K562 (cell line): ENCODE measurements around the gene PELI2. TPM values are rescaled to one million over a fixed set of nuclear protein-coding genes. Genes with fewer than 3 reads are reported as not detected.

Source experiments
- ATAC-seq: fragments of 200-7000 bp; cut with Tn5 transposase; 3 replicates; pipeline ENCODE4 v1.9.1; 2020; ENCODE audit warnings: moderate library complexity
- BruUV-seq: library from RNA; stranded (reverse); fragments of 400-500 nt; replicated peaks from 2 replicates; lab custom pipeline; 2021; lab: Mats Ljungman, UMichigan
- CTCF ChIA-PET: fragments of 300-600 bp; formaldehyde crosslinking; extraction: SDS; loops from one replicate; lab custom pipeline; 2021; ENCODE audit warnings: low intra/inter-chr PET ratio; lab: Yijun Ruan, JAX
- POLR2A ChIA-PET: fragments of 300-600, 350-650 bp; sonication (Branson Sonifier 250); formaldehyde crosslinking; extraction: SDS; loops from one replicate; lab custom pipeline; 2021; ENCODE audit warnings: antibody characterized with exemption, inconsistent platforms; lab: Yijun Ruan, JAX
- DNase-seq, 4 experiments: peaks; one replicate each; pipeline versions ENCODE4 v3.0.0 to v3.0.0-alpha.2; 2011 to 2018; ENCODE audit warnings: low spot score in 3 of 4, mixed read lengths in 3 of 4; ENCODE audit errors: extremely low read depth in 1 of 4
- FAIRE-seq: peaks from 2 replicates; lab custom pipeline; 2011; peaks lifted over from hg19 to GRCh38; lab: Jason Lieb, UNC
- H2AFZ ChIP-seq: 2 replicates; pipeline ENCODE4 v1.6.0; 2011; ENCODE audit warnings: low read depth, low read length, control low read depth, inconsistent platforms
- H3K27ac ChIP-seq: fragments of 200-600 bp; 3 replicates; pipeline ENCODE4 v1.8.0; 2011; ENCODE audit warnings: low read depth, mild to moderate bottlenecking, control low read depth, inconsistent platforms, low read length, moderate library complexity, mixed read lengths; ENCODE audit errors: extremely low read depth
- H3K27me3 ChIP-seq, 2 experiments: fragments of 300-600 bp in 1 of 2; 2 replicates in 1 of 2; 3 replicates in 1 of 2; pipeline versions ENCODE4 v1.6.0 to v1.8.0; 2011; ENCODE audit warnings: inconsistent platforms in 2 of 2, low read length in 2 of 2, mild to moderate bottlenecking in 1 of 2, mixed read lengths in 1 of 2, moderate library complexity in 1 of 2; ENCODE audit not compliant: control insufficient read depth in 2 of 2, insufficient read depth in 2 of 2
- H3K36me3 ChIP-seq: fragments of 300-600 bp; 3 replicates; pipeline ENCODE4 v1.8.0; 2011; ENCODE audit warnings: mild to moderate bottlenecking, low read length, inconsistent platforms; ENCODE audit not compliant: control insufficient read depth, insufficient read depth
- H3K4me1 ChIP-seq, 2 experiments: fragments of 200-600 bp in 1 of 2; replicated peaks in 1 of 2; 2 replicates in 1 of 2; 3 replicates in 1 of 2; pipeline versions ENCODE4 v1.5.1 to v1.8.0; 2011; ENCODE audit warnings: inconsistent platforms in 2 of 2, low read length in 2 of 2, mild to moderate bottlenecking in 1 of 2, mixed read lengths in 1 of 2, moderate library complexity in 1 of 2; ENCODE audit not compliant: control insufficient read depth in 2 of 2, insufficient read depth in 2 of 2
- H3K4me2 ChIP-seq: 2 replicates; pipeline ENCODE4 v1.6.1; 2011; ENCODE audit warnings: low read length, control low read depth, inconsistent platforms, mixed read lengths; ENCODE audit not compliant: insufficient read depth
- H3K4me3 ChIP-seq: fragments of 200-600 bp; sonication (generic), shearing (Covaris generic); 2 replicates; pipeline ENCODE4 v1.5.1; 2016; ENCODE audit warnings: control low read depth, inconsistent platforms
- H3K79me2 ChIP-seq: fragments of 200-600 bp; 3 replicates; pipeline ENCODE4 v1.8.0; 2011; ENCODE audit warnings: low read length, inconsistent platforms; ENCODE audit not compliant: control insufficient read depth, insufficient read depth
- H3K9ac ChIP-seq, 2 experiments: 2 replicates each; pipeline versions ENCODE4 v1.6.0 to v1.6.1; 2011; ENCODE audit warnings: low read depth in 2 of 2, low read length in 2 of 2, control low read depth in 1 of 2, inconsistent platforms in 1 of 2, mild to moderate bottlenecking in 1 of 2, mixed read lengths in 1 of 2; ENCODE audit not compliant: insufficient read depth in 1 of 2
- H3K9me1 ChIP-seq: one replicate; pipeline ENCODE4 v1.6.0; 2011; ENCODE audit warnings: inconsistent platforms, mild to moderate bottlenecking, low read length, moderate library complexity; ENCODE audit not compliant: control insufficient read depth, insufficient read depth
- H3K9me3 ChIP-seq: replicated peaks from 2 replicates; pipeline ENCODE4 v1.5.1; 2011; ENCODE audit warnings: low read depth, low read length, inconsistent platforms; ENCODE audit not compliant: control insufficient read depth, insufficient read depth
- H4K20me1 ChIP-seq: replicated peaks from 2 replicates; pipeline ENCODE4 v1.6.1; 2011; ENCODE audit warnings: low read length, inconsistent platforms, mixed read lengths; ENCODE audit not compliant: control insufficient read depth, insufficient read depth
- ATF2 ChIP-seq: sonication (generic); formaldehyde crosslinking; IDR thresholded peaks from 2 replicates; pipeline ENCODE4 v1.8.1; 2022; ENCODE audit warnings: missing genetic modification reagents
- ATF6 ChIP-seq: sonication (generic); formaldehyde crosslinking; IDR thresholded peaks from 2 replicates; pipeline ENCODE4 v1.4.0; 2020; ENCODE audit warnings: mild to moderate bottlenecking, missing genetic modification reagents
- HINFP ChIP-seq: fragments of 450-650 bp; conservative IDR thresholded peaks from 2 replicates; pipeline ENCODE4 v1.6.1; 2016; ENCODE audit warnings: missing genetic modification characterization, low read depth, mild to moderate bottlenecking, control low read depth, missing compliant biosample characterization
- HNRNPH1 ChIP-seq: fragments of 200-400 bp; formaldehyde crosslinking; optimal IDR thresholded peaks from 2 replicates; pipeline ENCODE3; 2017; ENCODE audit warnings: low read depth, mild to moderate bottlenecking, low read length, moderate library complexity
- RBBP5 ChIP-seq: fragments of 200-600 bp; sonication (generic); IDR thresholded peaks from 2 replicates; pipeline ENCODE4 v1.6.1; 2012; ENCODE audit warnings: borderline replicate concordance, mild to moderate bottlenecking, low read length, control low read depth, inconsistent platforms; ENCODE audit not compliant: insufficient read depth, poor library complexity, severe bottlenecking
- SIX5 ChIP-seq, 2 experiments: IDR thresholded peaks; 2 replicates each; pipeline ENCODE4 v1.6.1; 2011; ENCODE audit warnings: low read length in 2 of 2, borderline replicate concordance in 1 of 2, low read depth in 1 of 2, mild to moderate bottlenecking in 1 of 2, moderate library complexity in 1 of 2; ENCODE audit not compliant: insufficient read depth in 1 of 2
- THRAP3 ChIP-seq: fragments of 450-650 bp; IDR thresholded peaks from 2 replicates; pipeline ENCODE4 v1.6.1; 2016; ENCODE audit warnings: mild to moderate bottlenecking, inconsistent platforms, borderline replicate concordance
- ZBTB12 ChIP-seq: fragments of 250-450 bp; sonication (Bioruptor Pico); IDR thresholded peaks from 2 replicates; pipeline ENCODE4 v1.4.0; 2020
- ZNF263 ChIP-seq: sonication (generic); formaldehyde crosslinking; IDR thresholded peaks from 2 replicates; pipeline ENCODE4 v1.8.0; 2022; ENCODE audit warnings: mild to moderate bottlenecking, missing genetic modification reagents, borderline replicate concordance
- ZNF511 ChIP-seq: sonication (generic); formaldehyde crosslinking; IDR thresholded peaks from 2 replicates; pipeline ENCODE4 v1.8.0; 2022; ENCODE audit warnings: mild to moderate bottlenecking, missing genetic modification reagents
- WGBS: fragments of 100-300 bp; shearing (Covaris generic); methylation state at CpG from one replicate; pipeline ENCODE4 v1.1.6; 2016; ENCODE audit warnings: low coverage, mixed read lengths; ENCODE audit not compliant: insufficient coverage; ENCODE audit errors: missing lambda C conversion rate; 5-methylcytosine and 5-hydroxymethylcytosine counted together
- in situ Hi-C: fragments of 300-500 bp; cut with MboI; formaldehyde crosslinking; loops from 4 replicates; pipeline ENCODE4 v1.15.0; 2018; ENCODE audit warnings: inconsistent platforms, mixed read lengths
- intact Hi-C: fragments of 100-400 bp; cut with micrococcal nuclease; formaldehyde crosslinking; loops from 2 replicates; pipeline ENCODE4 v1.14.2; 2022
- polyA plus RNA-seq, 8 experiments: library from polyadenylated mRNA; depleted of rRNA in 4 of 8; stranded (reverse) in 5 of 8; unstranded in 3 of 8; fragments of >200 nt; fragmentation: Nextera tagmentation in 2 of 8; fragmentation: Illumina TruSeq in 1 of 8; extraction: Ambion mirVana in 2 of 8; extraction: Trizol in 1 of 8; gene quantifications; 2 replicates each; pipeline versions ENCODE4 v1.2.1 to v1.2.3, GENCODE V29; 2011 to 2014; ENCODE audit warnings: inconsistent platforms in 1 of 8, missing spikeins in 1 of 8
- total RNA-seq, 7 experiments: library from RNA; depleted of rRNA in 6 of 7; stranded (reverse); fragments of >200 nt in 6 of 7; fragmentation: Illumina TruSeq in 2 of 7; extraction: Trizol in 2 of 7; gene quantifications; 2 replicates each; pipeline versions ENCODE4 v1.2.1 to v1.2.3, GENCODE V29; 2011 to 2021; ENCODE audit warnings: low replicate concordance in 1 of 7

Gene PELI2
- total and polyA plus RNA-seq, 9 of the 15 experiments (the other 6 are each of a cell fraction or from before 2014, with no cell fraction given), result 0.20 to 1.5 (median 0.44) TPM

- Histone ChIP-seq H2AFZ (peak overlapping the region; percentile 72), H3K9me1 (no peaks in the 10 kb centered on the region), H3K4me1 (peaks cover 0 to 5% of the 10 kb centered on the region in 2 experiments; a peak in 3 of 5 replicates), H3K4me2 (no peak overlapping the region), H3K79me2 (no peaks in the 10 kb centered on the region), H3K4me3 (no peak overlapping the region), H3K9me3 (no peaks in the 10 kb centered on the region), H3K27ac (peak overlapping the region; percentile 48; the same call in 2 of the 3 replicates), H3K9ac (no peak overlapping the region), H3K36me3 (no peaks in the 10 kb centered on the region), H3K27me3 (no peaks in the 10 kb centered on the region), H4K20me1 (no peaks in the 10 kb centered on the region)
- intact Hi-C loops (loop anchor here (10.0 kb wide), 1 partner anchor 119 kb away; no protein-coding TSS in a partner anchor), in situ Hi-C loops (no loop called here)
- ATAC-seq, result peak; percentile 60; the same call in 2 of the 3 replicates
- 9% methylated on average over 9 of the region's 9 CpGs for WGBS
- CTCF ChIA-PET, result no interaction called here
- DNase-seq, result peak in 2 of 4 experiments; percentile 15 to 24
- BruUV-seq, result no TSS peak
- no peak for FAIRE-seq
- POLR2A ChIA-PET, result no interaction called here
- TF ChIP-seq SIX5 (IDR thresholded peaks at IDR 0.05; ENCODE audit: borderline replicate concordance in 1 of 2, insufficient read depth in 1 of 2, low read depth in 1 of 2, low read length in 2 of 2) (no peak), ATF2 (no peak), ZNF511 (CRISPR knock-in tag) (no peak), ZNF263 (CRISPR knock-in tag) (no peak), HNRNPH1 (no peak), RBBP5 (no peak), ZBTB12 (CRISPR knock-in tag) (no peak), HINFP (no peak), ATF6 (no peak), THRAP3 (no peak)
Observed at GRCh38 chr14:56333359-56334292, 215.4 kb downstream of the PELI2 start.
